HCT116 (cell line): Measurements from ENCODE around the gene DTX1.

ENCODE experiments used
- EZH2 ChIP-seq: fragments of 200-600 bp; sonication (generic); IDR thresholded peaks from 2 replicates; pipeline ENCODE4 v1.6.1; 2017; ENCODE audit warnings: antibody characterized with exemption, mixed run types
- EZH2phosphoT487 ChIP-seq: fragments of 200-600 bp; IDR thresholded peaks from 2 replicates; pipeline ENCODE4 v1.6.1; 2018; ENCODE audit warnings: antibody characterized with exemption, borderline replicate concordance
- TCF7L2 ChIP-seq: IDR thresholded peaks from 2 replicates; pipeline ENCODE4 v1.7.0; 2011; ENCODE audit warnings: borderline replicate concordance, inconsistent platforms; ENCODE audit not compliant: insufficient read depth, insufficient read length; ENCODE audit errors: extremely low read depth
- ZNF274 ChIP-seq: fragments of 200-500 bp; sonication (Bioruptor generic); IDR thresholded peaks from 2 replicates; pipeline ENCODE4 v1.6.1; 2014; ENCODE audit warnings: mild to moderate bottlenecking, low read depth, low read length, inconsistent platforms
- TF ChIP-seq, protein P1 (sequence below), 3 experiments: fragments of 200-600 bp in 1 of 3; sonication (generic) in 1 of 3; IDR thresholded peaks in 2 of 3; conservative IDR thresholded peaks in 1 of 3; 2 replicates each; pipeline ENCODE4 v1.5.1; 2012 to 2017; ENCODE audit warnings: low read depth in 2 of 3, low read length in 2 of 3, antibody characterized with exemption in 1 of 3, borderline replicate concordance in 1 of 3, control low read depth in 1 of 3, mild to moderate bottlenecking in 1 of 3, mixed read lengths in 1 of 3, mixed run types in 1 of 3, moderate library complexity in 1 of 3; ENCODE audit not compliant: insufficient read depth in 1 of 3

DNA sequence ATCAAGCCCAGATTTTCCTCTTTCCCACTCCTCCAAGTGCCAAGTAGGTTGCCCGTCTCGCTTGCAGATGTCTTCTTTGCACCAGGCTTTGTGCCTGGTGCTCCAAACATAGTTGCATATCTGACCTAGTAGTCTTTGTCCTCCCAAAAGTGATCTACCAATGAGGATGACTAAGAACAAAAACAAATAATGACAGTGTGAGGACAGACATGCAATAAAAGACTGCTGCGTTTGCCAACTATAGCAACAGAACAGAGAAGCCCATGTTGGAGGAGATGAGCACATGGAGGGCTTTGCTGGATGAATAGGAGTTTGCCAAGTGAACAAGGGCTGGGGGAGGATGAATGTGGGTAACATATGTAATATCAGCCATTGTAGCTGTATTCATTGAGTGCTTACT is 15.6 kb downstream of the DTX1 start:
- TF ChIP-seq EZH2 (no peak), EZH2phosphoT487 (no peak), ZNF274 (no peak), TCF7L2 (no peak)
- TF ChIP-seq, protein P1, sequence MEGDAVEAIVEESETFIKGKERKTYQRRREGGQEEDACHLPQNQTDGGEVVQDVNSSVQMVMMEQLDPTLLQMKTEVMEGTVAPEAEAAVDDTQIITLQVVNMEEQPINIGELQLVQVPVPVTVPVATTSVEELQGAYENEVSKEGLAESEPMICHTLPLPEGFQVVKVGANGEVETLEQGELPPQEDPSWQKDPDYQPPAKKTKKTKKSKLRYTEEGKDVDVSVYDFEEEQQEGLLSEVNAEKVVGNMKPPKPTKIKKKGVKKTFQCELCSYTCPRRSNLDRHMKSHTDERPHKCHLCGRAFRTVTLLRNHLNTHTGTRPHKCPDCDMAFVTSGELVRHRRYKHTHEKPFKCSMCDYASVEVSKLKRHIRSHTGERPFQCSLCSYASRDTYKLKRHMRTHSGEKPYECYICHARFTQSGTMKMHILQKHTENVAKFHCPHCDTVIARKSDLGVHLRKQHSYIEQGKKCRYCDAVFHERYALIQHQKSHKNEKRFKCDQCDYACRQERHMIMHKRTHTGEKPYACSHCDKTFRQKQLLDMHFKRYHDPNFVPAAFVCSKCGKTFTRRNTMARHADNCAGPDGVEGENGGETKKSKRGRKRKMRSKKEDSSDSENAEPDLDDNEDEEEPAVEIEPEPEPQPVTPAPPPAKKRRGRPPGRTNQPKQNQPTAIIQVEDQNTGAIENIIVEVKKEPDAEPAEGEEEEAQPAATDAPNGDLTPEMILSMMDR (IDR thresholded peaks at IDR 0.05 in 2 of 3, conservative IDR thresholded peaks at IDR 0.05 in 1 of 3; ENCODE audit: borderline replicate concordance in 1 of 3, insufficient read depth in 1 of 3, low read depth in 2 of 3, low read length in 2 of 3): no peak
